Vein endothelial cell (primary cell): ENCODE results near the gene ARHGAP35. TPM values are rescaled to one million over a fixed set of nuclear protein-coding genes. Genes with fewer than 3 reads are reported as not detected.

ENCODE experiments used
- total RNA-seq: library from RNA; depleted of rRNA; stranded (reverse); fragments of >200 nt; gene quantifications from 2 replicates; pipeline ENCODE4 v1.2.3, GENCODE V29; 2012

ARHGAP35 gene
- 34.5 and 35.6 TPM in 2 replicates for total RNA-seq

GRCh38 chr19:46860846-46861690 lies at the start of gene ARHGAP35:
Gene ARHGAP35 (plus strand): TSS chr19:46860997. CDS start chr19:46918676, 57,679 bp downstream.

GRCh38 chr19:46850228-46851203 lies 10.3 kb upstream of the ARHGAP35 start, which contains the start of gene AP2S1:
Gene AP2S1 (minus strand): TSS chr19:46850846. CDS start chr19:46850766, 80 bp downstream.

Other genes starting within 250 kb of the ARHGAP35 start
- gene PTGIR, start 235.9 kb upstream of the ARHGAP35 start, total RNA-seq, result 0.10 and 0.98 TPM in 2 replicates
- not detected in 2 replicates for gene GNG8, start 224.8 kb upstream of the ARHGAP35 start, total RNA-seq
- gene DACT3, start 199.8 kb upstream of the ARHGAP35 start, total RNA-seq, result 0.57 and 0.65 TPM in 2 replicates
- 36.3 and 55.3 TPM in 2 replicates for gene PRKD2, start 143.9 kb upstream of the ARHGAP35 start, total RNA-seq
- gene FKRP, start 114.9 kb upstream of the ARHGAP35 start, total RNA-seq, result 29.7 and 30.4 TPM in 2 replicates
- 103 and 110 TPM in 2 replicates for gene STRN4, start 114.5 kb upstream of the ARHGAP35 start, total RNA-seq
- 57.7 and 66.3 TPM in 2 replicates for gene SLC1A5, start 72.4 kb upstream of the ARHGAP35 start, total RNA-seq
- 177 and 192 TPM in 2 replicates for gene AP2S1, start 10.2 kb upstream of the ARHGAP35 start, total RNA-seq
- 0.29 and 0.33 TPM in 2 replicates for gene NPAS1, start 158.8 kb downstream of the ARHGAP35 start, total RNA-seq
- 18.0 and 22.5 TPM in 2 replicates for gene TMEM160, start 187.6 kb downstream of the ARHGAP35 start, total RNA-seq